Measurements from ENCODE around the gene FTO.

DNA sequence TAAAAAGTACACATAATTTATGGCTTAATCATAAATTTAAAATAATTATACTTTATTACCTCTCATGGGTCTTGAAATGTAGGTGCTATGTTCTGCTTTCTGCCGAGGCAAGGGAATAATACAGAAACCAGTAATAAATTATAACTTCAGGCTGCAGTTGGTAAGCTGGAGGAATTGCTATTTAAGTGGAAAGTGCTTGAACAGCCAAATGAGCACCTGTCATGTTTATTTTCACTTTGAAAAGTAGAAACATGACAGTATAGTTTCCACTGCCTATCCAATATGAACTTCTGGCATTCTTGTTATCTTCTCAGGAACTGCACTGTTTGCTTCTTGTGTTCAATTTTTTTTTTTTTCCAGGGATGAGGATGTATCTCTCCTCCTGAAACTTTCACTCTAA lies 146.0 kb downstream of the FTO start:
- TF ChIP-seq, protein P1, sequence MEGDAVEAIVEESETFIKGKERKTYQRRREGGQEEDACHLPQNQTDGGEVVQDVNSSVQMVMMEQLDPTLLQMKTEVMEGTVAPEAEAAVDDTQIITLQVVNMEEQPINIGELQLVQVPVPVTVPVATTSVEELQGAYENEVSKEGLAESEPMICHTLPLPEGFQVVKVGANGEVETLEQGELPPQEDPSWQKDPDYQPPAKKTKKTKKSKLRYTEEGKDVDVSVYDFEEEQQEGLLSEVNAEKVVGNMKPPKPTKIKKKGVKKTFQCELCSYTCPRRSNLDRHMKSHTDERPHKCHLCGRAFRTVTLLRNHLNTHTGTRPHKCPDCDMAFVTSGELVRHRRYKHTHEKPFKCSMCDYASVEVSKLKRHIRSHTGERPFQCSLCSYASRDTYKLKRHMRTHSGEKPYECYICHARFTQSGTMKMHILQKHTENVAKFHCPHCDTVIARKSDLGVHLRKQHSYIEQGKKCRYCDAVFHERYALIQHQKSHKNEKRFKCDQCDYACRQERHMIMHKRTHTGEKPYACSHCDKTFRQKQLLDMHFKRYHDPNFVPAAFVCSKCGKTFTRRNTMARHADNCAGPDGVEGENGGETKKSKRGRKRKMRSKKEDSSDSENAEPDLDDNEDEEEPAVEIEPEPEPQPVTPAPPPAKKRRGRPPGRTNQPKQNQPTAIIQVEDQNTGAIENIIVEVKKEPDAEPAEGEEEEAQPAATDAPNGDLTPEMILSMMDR (IDR thresholded peaks at IDR 0.05): no peak
- no peak for TF ChIP-seq POLR2A (IDR thresholded peaks at IDR 0.05)

Data from uterus (tissue), 2 donors.